ENCODE measurements around the gene SAMD13.
"Not testable (repeated sequence)": the region's sequence is repeated elsewhere in the genome, so short reads cannot be mapped to it uniquely, and the experiment has no call there.

SAMD13 gene

GRCh38 chr1:84287389-84287788 lies 14.1 kb upstream of the SAMD13 start:
- not testable (repeated sequence) for DNase-seq

- DNase-seq: no peak
These were observed 12.2 kb upstream of the SAMD13 start for GRCh38 chr1:84289169-84289785.

- no peak for DNase-seq
These were observed 9.4 kb upstream of the SAMD13 start for GRCh38 chr1:84291882-84292655.

- no peak for DNase-seq
These were observed 7.7 kb upstream of the SAMD13 start for GRCh38 chr1:84293766-84294165.

GRCh38 chr1:84294751-84295150 lies 6.8 kb upstream of the SAMD13 start:
- DNase-seq: no peak

- DNase-seq: no peak
These were observed 3.8 kb upstream of the SAMD13 start for GRCh38 chr1:84297546-84298244.

- peak; percentile 70 for DNase-seq
These were observed 3.2 kb upstream of the SAMD13 start for GRCh38 chr1:84298328-84298683.

GRCh38 chr1:84298684-84299535 lies 2.6 kb upstream of the SAMD13 start:
- DNase-seq: peak; percentile 56

- peak; percentile 38 for DNase-seq
These were observed 1.9 kb upstream of the SAMD13 start for GRCh38 chr1:84299536-84300170.

GRCh38 chr1:84300501-84300900 lies 1.0 kb upstream of the SAMD13 start:
- DNase-seq: peak; percentile 12

GRCh38 chr1:84301785-84302385 lies 377 bp downstream of the SAMD13 start:
- DNase-seq: peak; percentile 22

GRCh38 chr1:84303314-84303830 lies 1.9 kb downstream of the SAMD13 start:
- DNase-seq: no peak

- DNase-seq: no peak
These were observed 5.9 kb downstream of the SAMD13 start for GRCh38 chr1:84307398-84307797.

- DNase-seq: no peak
These were observed 9.8 kb downstream of the SAMD13 start for GRCh38 chr1:84311296-84311695.

GRCh38 chr1:84319662-84320061 lies 18.2 kb downstream of the SAMD13 start:
- no peak for DNase-seq

GRCh38 chr1:84327830-84328229 lies 26.3 kb downstream of the SAMD13 start:
- DNase-seq: no peak

GRCh38 chr1:84330125-84330984 lies 28.8 kb downstream of the SAMD13 start:
- no peak for DNase-seq

- no peak for DNase-seq
These were observed 38.0 kb downstream of the SAMD13 start for GRCh38 chr1:84339503-84339902.

- DNase-seq: no peak
These were observed 42.8 kb downstream of the SAMD13 start for GRCh38 chr1:84344286-84344685.

- DNase-seq: no peak
These were observed 43.7 kb downstream of the SAMD13 start for GRCh38 chr1:84345220-84345619.
